RWPE2 (cell line): ENCODE results near the gene ZBTB7C.

Source experiments
- ATAC-seq: fragments of 200-7000 bp; cut with Tn5 transposase; 3 replicates; pipeline ENCODE4 v1.9.1; 2021; ENCODE audit warnings: low read depth
- DNase-seq: peaks from one replicate; pipeline ENCODE4 v3.0.0-alpha.2; 2020; ENCODE audit warnings: low spot score
- H3K27ac ChIP-seq: fragments of 450-650 bp; 2 replicates; pipeline ENCODE4 v1.5.1; 2017; ENCODE audit warnings: mild to moderate bottlenecking; ENCODE audit not compliant: poor library complexity, severe bottlenecking
- H3K27me3 ChIP-seq: fragments of 250-450 bp; sonication (Bioruptor Pico); 2 replicates; pipeline ENCODE4 v1.5.1; 2021; ENCODE audit warnings: mild to moderate bottlenecking, moderate library complexity; ENCODE audit not compliant: insufficient read depth, poor library complexity, severe bottlenecking
- H3K36me3 ChIP-seq: fragments of 250-450 bp; sonication (Bioruptor Pico); 2 replicates; pipeline ENCODE4 v1.5.1; 2020; ENCODE audit warnings: low read depth, mild to moderate bottlenecking, moderate library complexity
- H3K4me1 ChIP-seq: fragments of 250-450 bp; sonication (Bioruptor Pico); 2 replicates; pipeline ENCODE4 v1.5.1; 2021; ENCODE audit warnings: mild to moderate bottlenecking, moderate library complexity; ENCODE audit not compliant: insufficient read depth, poor library complexity, severe bottlenecking
- H3K4me3 ChIP-seq: fragments of 250-450 bp; sonication (Bioruptor Pico); 2 replicates; pipeline ENCODE4 v1.5.1; 2021; ENCODE audit warnings: mild to moderate bottlenecking, moderate library complexity; ENCODE audit not compliant: severe bottlenecking
- H3K9me3 ChIP-seq: fragments of 250-450 bp; sonication (Bioruptor Pico); 2 replicates; pipeline ENCODE4 v1.5.1; 2021; ENCODE audit warnings: mild to moderate bottlenecking, moderate library complexity; ENCODE audit not compliant: severe bottlenecking
- CTCF ChIP-seq: fragments of 450-650 bp; IDR thresholded peaks from one replicate; pipeline ENCODE4 v1.5.1; 2017; ENCODE audit warnings: mild to moderate bottlenecking, moderate library complexity; ENCODE audit not compliant: poor library complexity, severe bottlenecking

The ZBTB7C gene

GRCh38 chr18:48037481-48038271 is 371.5 kb downstream of the ZBTB7C start:
- Histone ChIP-seq H3K4me1 (no peaks in the 10 kb centered on the region), H3K27me3 (no peaks in the 10 kb centered on the region), H3K36me3 (no peaks in the 10 kb centered on the region), H3K27ac (no peak overlapping the region), H3K9me3 (no peaks in the 10 kb centered on the region), H3K4me3 (no peak overlapping the region)
- peak; percentile 24 for DNase-seq
- no peak for TF ChIP-seq CTCF
- ATAC-seq, result 0 out of 3 replicates have a peak, but pooled peaks have one; percentile 26

- DNase-seq (peak; percentile 13), ATAC-seq (no peak)
- no peak for TF ChIP-seq CTCF
- no peaks in the 10 kb centered on the region for H3K27me3 ChIP-seq
- H3K9me3 ChIP-seq, result no peaks in the 10 kb centered on the region
- no peaks in the 10 kb centered on the region for H3K36me3 ChIP-seq
- no peak overlapping the region for H3K4me3 ChIP-seq
- no peak overlapping the region for H3K27ac ChIP-seq
- no peaks in the 10 kb centered on the region for H3K4me1 ChIP-seq
Measured at GRCh38 chr18:48036641-48037421, 372.4 kb downstream of the ZBTB7C start.

- Histone ChIP-seq H3K4me3 (no peak overlapping the region), H3K4me1 (no peaks in the 10 kb centered on the region), H3K36me3 (no peaks in the 10 kb centered on the region), H3K27me3 (no peaks in the 10 kb centered on the region), H3K9me3 (no peaks in the 10 kb centered on the region), H3K27ac (no peak overlapping the region)
- TF ChIP-seq CTCF, result no peak
- DNase-seq, result peak; percentile 26
- ATAC-seq, result no peak
Measured at GRCh38 chr18:48036226-48036625, 373.0 kb downstream of the ZBTB7C start.

- no peak for ATAC-seq
- Histone ChIP-seq H3K4me3 (no peak overlapping the region), H3K9me3 (no peaks in the 10 kb centered on the region), H3K36me3 (no peaks in the 10 kb centered on the region), H3K4me1 (no peaks in the 10 kb centered on the region), H3K27me3 (no peaks in the 10 kb centered on the region), H3K27ac (no peak overlapping the region)
- no peak for TF ChIP-seq CTCF
- peak; percentile 14 for DNase-seq
Measured at GRCh38 chr18:48035556-48035860, 373.7 kb downstream of the ZBTB7C start.
